Measurements from ENCODE around the gene BRCA1.

BRCA1 gene

GRCh38 chr17:43074869-43075268, 50.3 kb downstream of the BRCA1 start:
- TF ChIP-seq CTCF (IDR thresholded peaks at IDR 0.05), result no peak

GRCh38 chr17:43070872-43071271, 54.3 kb downstream of the BRCA1 start:
- TF ChIP-seq CTCF (IDR thresholded peaks at IDR 0.05), result no peak

- TF ChIP-seq CTCF (IDR thresholded peaks at IDR 0.05), result no peak
These were observed 54.9 kb downstream of the BRCA1 start for GRCh38 chr17:43070257-43070656.

GRCh38 chr17:43069368-43069898, 55.7 kb downstream of the BRCA1 start:
- TF ChIP-seq CTCF (IDR thresholded peaks at IDR 0.05), result no peak

- TF ChIP-seq CTCF (IDR thresholded peaks at IDR 0.05), result no peak
These were observed 56.4 kb downstream of the BRCA1 start for GRCh38 chr17:43068570-43069367.

- no peak for TF ChIP-seq CTCF (IDR thresholded peaks at IDR 0.05)
These were observed 62.1 kb downstream of the BRCA1 start for GRCh38 chr17:43062984-43063638.

GRCh38 chr17:43056051-43056450, 69.1 kb downstream of the BRCA1 start:
- TF ChIP-seq CTCF (IDR thresholded peaks at IDR 0.05), result no peak

Measured in LNCAP (cell line).